HUES48 (cell line): ENCODE data around the gene BCAS4.

Source experiments
- H3K27ac ChIP-seq: one replicate; pipeline ENCODE4 v1.7.0; 2013; ENCODE audit warnings: low read depth, low read length, inconsistent platforms
- H3K27me3 ChIP-seq: 2 replicates; pipeline ENCODE4 v1.6.1; 2013; ENCODE audit warnings: mild to moderate bottlenecking, low read length; ENCODE audit not compliant: control insufficient read depth, insufficient read depth
- H3K36me3 ChIP-seq: 2 replicates; pipeline ENCODE4 v1.6.1; 2013; ENCODE audit warnings: low read length; ENCODE audit not compliant: control insufficient read depth, insufficient read depth
- H3K4me1 ChIP-seq: 2 replicates; pipeline ENCODE4 v1.6.1; 2013; ENCODE audit warnings: mild to moderate bottlenecking, low read length; ENCODE audit not compliant: control insufficient read depth, insufficient read depth
- H3K4me3 ChIP-seq: 2 replicates; pipeline ENCODE4 v1.5.1; 2013; ENCODE audit warnings: mild to moderate bottlenecking, low read depth, low read length
- H3K9ac ChIP-seq: 2 replicates; pipeline ENCODE4 v1.6.1; 2013; ENCODE audit warnings: mild to moderate bottlenecking, low read depth, low read length, moderate library complexity
- H3K9me3 ChIP-seq: 2 replicates; pipeline ENCODE4 v1.6.1; 2013; ENCODE audit warnings: low read length; ENCODE audit not compliant: control insufficient read depth, insufficient read depth

The BCAS4 gene

DNA sequence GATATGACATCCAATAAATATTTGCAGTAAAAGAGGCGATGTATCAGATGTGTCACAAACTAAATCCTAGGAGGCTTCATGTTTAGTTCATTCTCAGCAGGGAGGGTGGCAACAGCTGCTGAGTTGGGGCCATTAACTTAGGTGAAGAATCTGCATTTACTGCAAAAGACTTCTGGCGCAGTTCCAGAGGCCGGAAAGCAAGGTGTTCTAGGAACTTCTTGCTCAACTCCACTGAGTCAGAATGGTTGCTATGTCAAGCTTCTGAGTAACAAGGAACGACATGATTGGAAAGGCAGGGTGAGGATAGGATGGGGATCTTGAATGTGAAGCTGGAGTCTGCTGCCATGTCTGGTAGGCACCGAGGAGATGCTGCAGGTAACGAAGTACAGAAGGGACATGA lies 124.7 kb downstream of the BCAS4 start:
- Histone ChIP-seq H3K27ac (no peak overlapping the region), H3K27me3 (no peaks in the 10 kb centered on the region), H3K9ac (no peak overlapping the region), H3K9me3 (no peaks in the 10 kb centered on the region), H3K36me3 (peaks cover 78% of the 10 kb centered on the region), H3K4me1 (peaks cover 27% of the 10 kb centered on the region), H3K4me3 (no peak overlapping the region)

DNA sequence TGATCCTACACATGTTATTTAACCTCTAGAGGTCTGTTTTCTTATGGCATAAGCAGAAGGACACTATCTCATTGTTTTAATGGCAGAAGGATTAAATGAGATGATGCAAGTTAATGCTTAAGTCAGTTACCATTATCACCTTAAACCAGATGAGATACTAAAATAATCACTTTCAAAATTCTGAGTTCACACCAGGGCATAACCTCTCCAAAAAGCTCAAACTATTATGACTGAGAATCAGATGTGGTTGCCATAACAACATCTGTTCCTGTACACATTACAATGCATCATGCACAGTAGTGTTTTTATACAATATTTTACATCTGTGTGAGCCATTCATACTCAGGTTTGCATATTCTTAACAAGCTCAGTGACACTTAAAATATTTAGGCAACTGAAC lies 126.1 kb downstream of the BCAS4 start:
- H3K27me3 ChIP-seq, result no peaks in the 10 kb centered on the region
- H3K36me3 ChIP-seq, result peaks cover 84% of the 10 kb centered on the region
- H3K9ac ChIP-seq, result no peak overlapping the region
- H3K4me1 ChIP-seq, result peaks cover 17% of the 10 kb centered on the region
- H3K9me3 ChIP-seq, result no peaks in the 10 kb centered on the region
- peak overlapping the region; percentile 1 for H3K27ac ChIP-seq
- H3K4me3 ChIP-seq, result no peak overlapping the region

DNA sequence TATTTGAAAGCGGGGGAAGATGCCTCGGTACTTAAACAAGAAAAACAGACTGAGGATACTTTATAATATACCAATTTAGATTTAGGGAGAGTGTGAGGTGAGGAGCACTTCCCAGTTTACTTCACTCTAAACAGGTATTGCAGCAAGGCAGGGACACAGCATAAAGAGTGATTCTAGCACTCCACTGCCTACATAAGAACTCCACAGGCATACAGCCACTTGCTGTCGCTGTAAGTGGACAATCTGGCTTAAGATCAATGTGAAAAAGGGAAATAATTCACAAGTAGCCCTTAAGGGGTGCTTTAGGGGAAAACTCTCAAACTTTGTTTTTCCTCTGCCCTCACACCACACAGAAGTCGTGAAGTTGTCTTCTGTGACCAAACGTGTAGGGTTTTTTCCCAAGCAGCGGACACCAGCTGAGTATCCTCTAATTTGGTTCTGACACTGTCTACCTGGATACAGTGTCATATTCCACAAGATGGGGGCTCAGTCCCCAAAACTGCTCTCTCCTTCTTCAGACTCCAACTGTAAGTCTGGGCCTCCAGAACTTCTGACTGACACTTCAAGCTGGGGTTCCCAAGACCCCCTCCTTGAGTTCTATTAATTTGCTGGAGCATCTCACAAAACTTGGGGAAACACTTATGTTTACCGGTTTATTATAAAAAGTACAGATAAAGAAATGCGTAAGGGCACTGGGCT lies 127.1 kb downstream of the BCAS4 start:
- Histone ChIP-seq H3K27me3 (no peaks in the 10 kb centered on the region), H3K9ac (no peak overlapping the region), H3K27ac (no peak overlapping the region), H3K4me3 (no peak overlapping the region), H3K36me3 (peaks cover 84% of the 10 kb centered on the region), H3K4me1 (peaks cover 16% of the 10 kb centered on the region), H3K9me3 (no peaks in the 10 kb centered on the region)

DNA sequence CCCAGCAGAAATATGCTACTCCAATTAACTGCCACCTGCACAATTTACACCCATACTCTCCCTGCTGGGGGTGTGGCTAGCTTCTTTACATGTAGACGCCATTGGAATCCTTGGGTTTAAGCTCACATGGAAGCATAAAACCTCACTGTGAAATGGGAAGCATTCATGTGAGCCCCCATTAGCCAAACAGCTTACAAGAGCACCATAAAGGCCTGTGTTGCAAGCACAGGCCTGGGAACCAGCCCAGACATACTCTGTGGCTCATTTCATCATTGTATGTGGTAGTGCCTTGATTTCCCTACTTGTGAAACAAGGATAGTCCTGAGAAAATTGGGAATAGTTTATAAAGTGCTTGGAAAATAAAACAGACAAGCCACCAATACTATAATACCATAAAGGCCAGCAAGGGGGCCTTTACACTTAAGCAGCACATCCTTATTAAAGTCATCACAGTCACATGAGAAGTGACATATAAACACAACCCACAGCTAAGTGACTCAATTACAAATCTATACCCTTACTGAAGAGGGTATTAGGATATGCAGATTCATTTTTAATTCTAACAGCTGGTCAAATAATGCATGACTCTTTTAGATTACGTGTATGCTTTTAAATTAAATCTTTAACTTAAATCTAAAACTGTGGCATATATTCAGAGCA lies 129.5 kb downstream of the BCAS4 start:
- Histone ChIP-seq H3K9me3 (no peaks in the 10 kb centered on the region), H3K36me3 (peaks cover 89% of the 10 kb centered on the region), H3K4me3 (no peak overlapping the region), H3K4me1 (peaks cover 34% of the 10 kb centered on the region), H3K9ac (no peak overlapping the region), H3K27ac (no peak overlapping the region), H3K27me3 (no peaks in the 10 kb centered on the region)

DNA sequence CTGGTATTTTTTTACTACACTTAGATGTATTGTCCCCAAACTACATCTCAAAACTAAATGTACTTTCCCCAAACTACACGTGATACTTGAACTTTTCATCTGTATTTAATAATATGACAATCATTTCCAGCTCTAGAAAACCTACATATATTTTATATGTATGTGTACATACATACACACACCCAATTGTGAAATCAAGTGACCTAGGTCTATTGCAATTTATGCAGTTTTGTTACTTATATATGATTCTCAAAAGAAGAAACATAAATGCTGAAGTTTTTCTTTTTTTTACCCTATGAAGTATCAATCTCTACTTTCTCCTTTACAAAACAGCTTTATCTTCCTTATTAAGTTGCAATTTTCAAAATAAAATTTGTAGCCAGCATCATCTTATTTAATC lies 131.7 kb downstream of the BCAS4 start:
- H3K4me1 ChIP-seq, result peaks cover 30% of the 10 kb centered on the region
- peaks cover 78% of the 10 kb centered on the region for H3K36me3 ChIP-seq
- no peak overlapping the region for H3K4me3 ChIP-seq
- no peaks in the 10 kb centered on the region for H3K27me3 ChIP-seq
- no peaks in the 10 kb centered on the region for H3K9me3 ChIP-seq
- H3K27ac ChIP-seq, result no peak overlapping the region
- no peak overlapping the region for H3K9ac ChIP-seq
